Neural cell (in vitro differentiated cells): ENCODE results near the gene UVRAG.

Experiments
- CTCF ChIP-seq: fragments of 450-650 bp; IDR thresholded peaks from 2 replicates; pipeline ENCODE4 v1.5.1; 2014; ENCODE audit warnings: antibody characterized with exemption, mild to moderate bottlenecking, moderate library complexity; ENCODE audit not compliant: poor library complexity, severe bottlenecking
- EP300 ChIP-seq: fragments of 450-650 bp; conservative IDR thresholded peaks from 2 replicates; pipeline ENCODE4 v1.6.1; 2014; ENCODE audit warnings: antibody characterized with exemption, mild to moderate bottlenecking, moderate library complexity; ENCODE audit not compliant: poor library complexity, severe bottlenecking
- EZH2 ChIP-seq: fragments of 200-600, 300-800 bp; shearing (Covaris generic), sonication (generic); IDR thresholded peaks from 2 replicates; pipeline ENCODE4 v1.6.1; 2014; ENCODE audit warnings: antibody characterized with exemption, low read length, borderline replicate concordance, mild to moderate bottlenecking; ENCODE audit not compliant: insufficient read depth, poor library complexity, severe bottlenecking
- MXI1 ChIP-seq: fragments of 450-650 bp; conservative IDR thresholded peaks from 2 replicates; pipeline ENCODE4 v1.6.1; 2014; ENCODE audit warnings: antibody characterized with exemption, mild to moderate bottlenecking; ENCODE audit not compliant: poor library complexity, severe bottlenecking
- POLR2AphosphoS5 ChIP-seq: IDR thresholded peaks from 2 replicates; pipeline ENCODE4 v1.6.1; 2012
- RAD21 ChIP-seq: fragments of 450-650 bp; conservative IDR thresholded peaks from 2 replicates; pipeline ENCODE4 v1.6.1; 2014; ENCODE audit warnings: antibody characterized with exemption, mild to moderate bottlenecking, moderate library complexity
- REST ChIP-seq: IDR thresholded peaks from 2 replicates; pipeline ENCODE4 v1.6.1; 2012; ENCODE audit warnings: borderline replicate concordance
- SMC3 ChIP-seq: fragments of 450-650 bp; conservative IDR thresholded peaks from 2 replicates; pipeline ENCODE4 v1.6.1; 2014; ENCODE audit warnings: antibody characterized with exemption, mild to moderate bottlenecking, moderate library complexity; ENCODE audit not compliant: poor library complexity
- TAF1 ChIP-seq: IDR thresholded peaks from 2 replicates; pipeline ENCODE4 v1.6.1; 2012; ENCODE audit warnings: low read depth

- TF ChIP-seq CTCF (no peak), SMC3 (no peak), POLR2AphosphoS5 (no peak), EP300 (no peak), EZH2 (no peak), TAF1 (no peak), RAD21 (no peak), REST (no peak), MXI1 (no peak)
These were observed 73.4 kb downstream of the UVRAG start for GRCh38 chr11:75888416-75888815.
